Transverse colon (tissue), 4 donors: ENCODE results near the gene RGS5. TPM values are rescaled to one million over a fixed set of nuclear protein-coding genes. Genes with fewer than 3 reads are reported as not detected.
A peak's percentile ranks its signal among the peaks of the same experiment; 100 is the strongest.

Experiments used
- DNase-seq: peaks from one replicate; pipeline ENCODE4 v3.0.0-alpha.2; 2019
- H3K27ac ChIP-seq, 4 donors: fragments of 200-600 bp; sonication (generic); 2 replicates each; pipeline ENCODE4 v1.5.1; 2016 to 2018; ENCODE audit warnings: inconsistent platforms in 4 of 4
- H3K27me3 ChIP-seq: fragments of 200-600 bp; sonication (generic); 2 replicates; pipeline ENCODE4 v1.5.1; 2017; ENCODE audit warnings: inconsistent platforms
- H3K36me3 ChIP-seq, 4 donors: fragments of 200-600 bp; sonication (generic); 2 replicates each; pipeline ENCODE4 v1.5.1; 2017 to 2019; ENCODE audit warnings: inconsistent platforms in 4 of 4
- H3K4me1 ChIP-seq, 4 donors: fragments of 200-600 bp; sonication (generic); 2 replicates each; pipeline ENCODE4 v1.5.1; 2017 to 2020; ENCODE audit warnings: inconsistent platforms in 4 of 4
- H3K4me3 ChIP-seq, 4 donors: fragments of 200-600 bp; sonication (generic); 1 replicate in 1 of 4; 2 replicates in 3 of 4; pipeline versions ENCODE4 v1.5.1 to v1.6.1; 2017 to 2019; ENCODE audit warnings: inconsistent platforms in 4 of 4
- H3K9me3 ChIP-seq, 2 donors: fragments of 200-600 bp; sonication (generic); 2 replicates each; pipeline ENCODE4 v1.5.1; 2017 to 2019; ENCODE audit warnings: inconsistent platforms in 2 of 2
- CTCF ChIP-seq, 5 experiments: fragments of 200-600 bp in 3 of 5; fragments of 450-650 bp in 2 of 5; sonication (generic) in 3 of 5; IDR thresholded peaks; 1 replicate in 2 of 5; 2 replicates in 3 of 5; pipeline ENCODE4 v1.5.1; 2016 to 2017; ENCODE audit warnings: antibody characterized with exemption in 5 of 5, inconsistent platforms in 3 of 5, mild to moderate bottlenecking in 2 of 5, moderate library complexity in 1 of 5
- EP300 ChIP-seq: sonication (generic); formaldehyde crosslinking; IDR thresholded peaks from one replicate; pipeline ENCODE4 v1.6.1; 2017; ENCODE audit warnings: antibody characterized with exemption, low read depth
- POLR2A ChIP-seq: fragments of 450-650 bp; IDR thresholded peaks from one replicate; pipeline ENCODE4 v1.6.1; 2016; ENCODE audit warnings: antibody characterized with exemption, mild to moderate bottlenecking, moderate library complexity
- POLR2AphosphoS5 ChIP-seq, 3 donors: sonication (generic); formaldehyde crosslinking; IDR thresholded peaks; one replicate each; pipeline ENCODE4 v1.6.1; 2016; ENCODE audit warnings: antibody characterized with exemption in 3 of 3
- WGBS, 2 donors: methylation state at CpG; one replicate each; pipeline ENCODE4 v1.1.5; 2018; ENCODE audit warnings: low coverage in 1 of 2; 5-methylcytosine and 5-hydroxymethylcytosine counted together
- in situ Hi-C, 4 donors: fragments of 200-750 bp; cut with MboI; loops; one replicate each; pipeline versions ENCODE4 v1.15.0 to v1.15.1; 2017; ENCODE audit warnings: low sequenced_read_pairs in 3 of 4, low pct_ligation_motif_present in 1 of 4, low pct_unique_long_range_greater_than_20kb in 1 of 4
- intact Hi-C: fragments of 100-400 bp; cut with DNase I; formaldehyde crosslinking; loops from one replicate; pipeline ENCODE4 v1.15.1; 2023; ENCODE audit warnings: low total_unique reads
- total RNA-seq, 4 donors: library from RNA; depleted of rRNA; stranded (reverse); fragments of >200 nt; gene quantifications; one replicate each; pipeline ENCODE4 v1.1.0, GENCODE V29; 2016

RGS5 gene
- total RNA-seq, 4 donors from 2014 or later, result 28.1 to 55.6 (median 41.8) TPM

DNA sequence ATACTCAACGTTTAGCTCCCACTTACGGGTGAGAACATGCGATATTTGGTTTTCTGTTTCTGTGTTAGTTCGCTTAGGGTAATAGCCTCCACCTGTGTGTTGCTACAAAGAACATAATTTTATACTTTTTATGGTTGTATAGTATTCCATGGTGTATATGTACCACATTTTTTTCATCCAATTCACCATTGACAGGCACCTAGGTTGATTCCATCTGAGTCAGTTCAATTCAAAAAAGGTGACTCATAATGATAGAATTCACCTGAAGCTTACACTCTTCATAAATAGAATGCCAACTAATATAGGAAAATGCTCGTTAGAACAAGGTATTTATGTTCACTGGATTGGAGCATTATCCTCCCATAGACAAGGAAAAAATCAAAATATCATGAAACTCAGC, 95.1 kb downstream of the RGS5 start:
- Histone ChIP-seq H3K27me3 (no peaks in the 10 kb centered on the region), H3K4me1 (no peaks in the 10 kb centered on the region), H3K4me3 (no peak overlapping the region), H3K9me3 (no peaks in the 10 kb centered on the region), H3K36me3 (no peaks in the 10 kb centered on the region), H3K27ac (no peak overlapping the region)
- intact Hi-C loops (no loop called here), in situ Hi-C loops (no loop called here)
- WGBS, 2 donors, result 89% methylated on average over 5 of the region's 5 CpGs
- no peak for TF ChIP-seq CTCF (IDR thresholded peaks at IDR 0.05)
- no peak for TF ChIP-seq POLR2AphosphoS5 (IDR thresholded peaks at IDR 0.05)
- no peak for TF ChIP-seq POLR2A
- no peak for TF ChIP-seq EP300
- DNase-seq, result no peak

- WGBS, 2 donors, result 52 to 73% methylated on average over 2 of the region's 2 CpGs
- DNase-seq, result no peak
- no peak overlapping the region for H3K4me3 ChIP-seq
- in situ Hi-C loops, result no loop called here
- H3K9me3 ChIP-seq, result no peaks in the 10 kb centered on the region
- no peaks in the 10 kb centered on the region for H3K27me3 ChIP-seq
- TF ChIP-seq POLR2A, result no peak
- TF ChIP-seq POLR2AphosphoS5 (IDR thresholded peaks at IDR 0.05), result no peak
- TF ChIP-seq CTCF (IDR thresholded peaks at IDR 0.05), result no peak
- no peak overlapping the region for H3K27ac ChIP-seq
- H3K4me1 ChIP-seq, result no peaks in the 10 kb centered on the region
- no peaks in the 10 kb centered on the region for H3K36me3 ChIP-seq
- intact Hi-C loops, result no loop called here
These were observed 96.2 kb downstream of the RGS5 start for GRCh38 chr1:163106364-163106987.

- Histone ChIP-seq H3K27ac (peak overlapping the region in 3 of 4 donors; percentile 6 to 47 (median 40)), H3K4me1 (no peaks in the 10 kb centered on the region), H3K9me3 (no peaks in the 10 kb centered on the region), H3K27me3 (no peaks in the 10 kb centered on the region), H3K4me3 (no peak overlapping the region), H3K36me3 (no peaks in the 10 kb centered on the region)
- intact Hi-C loops (no loop called here), in situ Hi-C loops (no loop called here)
- DNase-seq, result no peak
- 45 to 48% methylated on average over 4 of the region's 4 CpGs for WGBS, 2 donors
- no peak for TF ChIP-seq EP300
- TF ChIP-seq POLR2A, result no peak
- TF ChIP-seq CTCF (IDR thresholded peaks at IDR 0.05), result no peak
- no peak for TF ChIP-seq POLR2AphosphoS5 (IDR thresholded peaks at IDR 0.05)
These were observed 98.2 kb downstream of the RGS5 start for GRCh38 chr1:163104385-163105099.

GRCh38 chr1:163102590-163102989, 100.1 kb downstream of the RGS5 start:
- Histone ChIP-seq H3K4me3 (no peak overlapping the region), H3K27ac (peak overlapping the region in 1 of 4 donors; percentile 15), H3K27me3 (no peaks in the 10 kb centered on the region), H3K9me3 (no peaks in the 10 kb centered on the region), H3K36me3 (no peaks in the 10 kb centered on the region), H3K4me1 (no peaks in the 10 kb centered on the region)
- WGBS, 2 donors, result 59% methylated on average over 1 of the region's 1 CpG; no CpG with 5 or more reads in 1 of the 2 donors
- in situ Hi-C loops, result no loop called here
- intact Hi-C loops, result no loop called here
- TF ChIP-seq POLR2AphosphoS5 (IDR thresholded peaks at IDR 0.05) (no peak), EP300 (no peak), POLR2A (no peak), CTCF (IDR thresholded peaks at IDR 0.05) (no peak)
- no peak for DNase-seq
